HCT116 (cell line): ENCODE data around the gene ZCCHC24. TPM values are rescaled to one million over a fixed set of nuclear protein-coding genes. Genes with fewer than 3 reads are reported as not detected.

Experiments
- ATAC-seq: fragments of 200-7000 bp; cut with Tn5 transposase; 2 replicates; pipeline ENCODE4 v1.9.1; 2020; ENCODE audit warnings: mild to moderate bottlenecking, moderate library complexity
- BruUV-seq: library from RNA; stranded (reverse); fragments of 400-500 nt; replicated peaks from 2 replicates; lab custom pipeline; 2021; lab: Mats Ljungman, UMichigan
- CTCF ChIA-PET: fragments of 300-600 bp; sonication (Branson Sonifier 250); formaldehyde crosslinking; loops from one replicate; lab custom pipeline; 2021; ENCODE audit warnings: antibody characterized with exemption; lab: Charles Lee
- POLR2A ChIA-PET: fragments of 300-600, 350-600 bp; sonication (Branson Sonifier 250); formaldehyde crosslinking; loops from one replicate; lab custom pipeline; 2021; ENCODE audit warnings: antibody characterized with exemption; lab: Charles Lee
- RAD21 ChIA-PET, 2 experiments: fragments of 300-600 bp; sonication (Branson Sonifier 250); formaldehyde crosslinking; loops; one replicate each; lab custom pipeline; 2023; ENCODE audit warnings: low total read pairs in 2 of 2; ENCODE audit not compliant: uncharacterized antibody in 2 of 2, unreplicated experiment in 2 of 2, low non-redundant PET in 1 of 2; lab: Charles Lee
- DNase-seq: peaks from one replicate; pipeline ENCODE4 v3.0.0-alpha.2; 2010; ENCODE audit warnings: low read depth, low spot score
- H2AFZ ChIP-seq: fragments of 200-600 bp; shearing (Covaris generic), sonication (generic); 2 replicates; pipeline ENCODE4 v1.6.1; 2017; ENCODE audit warnings: low read depth, mixed run types, mixed read lengths, antibody characterized with exemption, low read length; ENCODE audit not compliant: poor library complexity, severe bottlenecking
- H3K27ac ChIP-seq: 2 replicates; pipeline ENCODE4 v1.5.1; 2012; ENCODE audit warnings: low read depth, low read length
- H3K27me3 ChIP-seq: fragments of 200-600 bp; sonication (generic); 2 replicates; pipeline ENCODE4 v1.6.1; 2016; ENCODE audit warnings: mixed run types, low read length, mixed read lengths; ENCODE audit not compliant: insufficient read depth
- H3K36me3 ChIP-seq, 2 experiments: fragments of 200-500 bp in 1 of 2; fragments of 200-600 bp in 1 of 2; sonication (Bioruptor generic) in 1 of 2; sonication (generic) in 1 of 2; 2 replicates each; pipeline versions ENCODE4 v1.5.1 to v1.6.1; 2014 to 2016; ENCODE audit warnings: low read length in 2 of 2, inconsistent platforms in 1 of 2, mixed read lengths in 1 of 2, mixed run types in 1 of 2; ENCODE audit not compliant: insufficient read depth in 2 of 2, control insufficient read depth in 1 of 2
- H3K4me1 ChIP-seq, 2 experiments: fragments of 200-600 bp in 1 of 2; sonication (generic) in 1 of 2; 2 replicates each; pipeline versions ENCODE4 v1.5.1 to v1.6.1; 2012 to 2017; ENCODE audit warnings: low read length in 2 of 2, inconsistent platforms in 1 of 2, mild to moderate bottlenecking in 1 of 2, mixed read lengths in 1 of 2, mixed run types in 1 of 2, moderate library complexity in 1 of 2; ENCODE audit not compliant: insufficient read depth in 2 of 2, control insufficient read depth in 1 of 2
- H3K4me2 ChIP-seq: fragments of 200-600 bp; sonication (generic); 2 replicates; pipeline ENCODE4 v1.6.1; 2017; ENCODE audit warnings: mixed run types, low read length, mixed read lengths
- H3K4me3 ChIP-seq, 2 experiments: fragments of 200-600 bp in 1 of 2; sonication (generic) in 1 of 2; replicated peaks in 1 of 2; 2 replicates each; pipeline ENCODE4 v1.5.1; 2011 to 2016; ENCODE audit warnings: low read length in 2 of 2, control low read depth in 1 of 2, low read depth in 1 of 2, mild to moderate bottlenecking in 1 of 2, mixed read lengths in 1 of 2, mixed run types in 1 of 2
- H3K79me2 ChIP-seq: fragments of 200-600 bp; sonication (generic); 2 replicates; pipeline ENCODE4 v1.6.1; 2017; ENCODE audit warnings: mild to moderate bottlenecking, mixed run types, low read length, moderate library complexity, mixed read lengths; ENCODE audit not compliant: insufficient read depth
- H3K9ac ChIP-seq: fragments of 200-600 bp; sonication (generic); 2 replicates; pipeline ENCODE4 v1.6.1; 2016; ENCODE audit warnings: low read length, mixed read lengths
- H3K9me2 ChIP-seq: fragments of 200-600 bp; sonication (generic), shearing (Covaris generic); 2 replicates; pipeline ENCODE4 v1.6.1; 2017; ENCODE audit warnings: mixed run types, mild to moderate bottlenecking, moderate library complexity; ENCODE audit not compliant: insufficient read depth
- H3K9me3 ChIP-seq, 2 experiments: fragments of 200-500 bp in 1 of 2; fragments of 200-600 bp in 1 of 2; sonication (Bioruptor generic) in 1 of 2; sonication (generic) in 1 of 2; 2 replicates each; pipeline ENCODE4 v1.6.1; 2014 to 2017; ENCODE audit warnings: low read length in 2 of 2, mixed read lengths in 2 of 2, inconsistent platforms in 1 of 2, low read depth in 1 of 2, mild to moderate bottlenecking in 1 of 2, mixed run types in 1 of 2, moderate library complexity in 1 of 2; ENCODE audit not compliant: control insufficient read depth in 1 of 2, insufficient read depth in 1 of 2
- H4K20me1 ChIP-seq: fragments of 200-600 bp; sonication (generic), shearing (Covaris generic); 2 replicates; pipeline ENCODE4 v1.6.1; 2017; ENCODE audit warnings: mixed run types, mild to moderate bottlenecking, moderate library complexity; ENCODE audit not compliant: insufficient read depth
- ATF3 ChIP-seq: IDR thresholded peaks from 2 replicates; pipeline ENCODE4 v1.6.1; 2012
- CBX3 ChIP-seq: IDR thresholded peaks from 2 replicates; pipeline ENCODE4 v1.6.1; 2012; ENCODE audit warnings: low read depth
- CEBPB ChIP-seq: IDR thresholded peaks from 2 replicates; pipeline ENCODE4 v1.6.1; 2012; ENCODE audit warnings: low read depth
- CTCF ChIP-seq, 3 experiments: fragments of 200-600 bp in 1 of 3; sonication (generic) in 1 of 3; IDR thresholded peaks in 2 of 3; conservative IDR thresholded peaks in 1 of 3; 2 replicates each; pipeline ENCODE4 v1.5.1; 2012 to 2017; ENCODE audit warnings: low read depth in 2 of 3, low read length in 2 of 3, antibody characterized with exemption in 1 of 3, borderline replicate concordance in 1 of 3, control low read depth in 1 of 3, mild to moderate bottlenecking in 1 of 3, mixed read lengths in 1 of 3, mixed run types in 1 of 3, moderate library complexity in 1 of 3; ENCODE audit not compliant: insufficient read depth in 1 of 3
- EGR1 ChIP-seq: IDR thresholded peaks from 2 replicates; pipeline ENCODE4 v1.6.1; 2012; ENCODE audit warnings: low read depth
- EZH2 ChIP-seq: fragments of 200-600 bp; sonication (generic); IDR thresholded peaks from 2 replicates; pipeline ENCODE4 v1.6.1; 2017; ENCODE audit warnings: antibody characterized with exemption, mixed run types
- EZH2phosphoT487 ChIP-seq: fragments of 200-600 bp; IDR thresholded peaks from 2 replicates; pipeline ENCODE4 v1.6.1; 2018; ENCODE audit warnings: antibody characterized with exemption, borderline replicate concordance
- FOSL1 ChIP-seq: IDR thresholded peaks from 2 replicates; pipeline ENCODE4 v1.6.1; 2012; ENCODE audit warnings: low read depth
- JUND ChIP-seq: IDR thresholded peaks from 2 replicates; pipeline ENCODE4 v1.6.1; 2012
- POLR2A ChIP-seq: IDR thresholded peaks from 2 replicates; pipeline ENCODE4 v1.7.0; 2011; ENCODE audit warnings: borderline replicate concordance; ENCODE audit not compliant: insufficient read depth, insufficient read length; ENCODE audit errors: extremely low read depth
- POLR2AphosphoS5 ChIP-seq: IDR thresholded peaks from 2 replicates; pipeline ENCODE4 v1.6.1; 2011; ENCODE audit warnings: mild to moderate bottlenecking, low read depth, low read length, moderate library complexity
- RAD21 ChIP-seq: IDR thresholded peaks from 2 replicates; pipeline ENCODE4 v1.6.1; 2012; ENCODE audit warnings: low read depth, mild to moderate bottlenecking
- SIN3A ChIP-seq: IDR thresholded peaks from 2 replicates; pipeline ENCODE4 v1.6.1; 2012; ENCODE audit warnings: low read depth
- SRF ChIP-seq: IDR thresholded peaks from 2 replicates; pipeline ENCODE4 v1.6.1; 2012; ENCODE audit warnings: low read depth
- TCF7L2 ChIP-seq: IDR thresholded peaks from 2 replicates; pipeline ENCODE4 v1.7.0; 2011; ENCODE audit warnings: borderline replicate concordance, inconsistent platforms; ENCODE audit not compliant: insufficient read depth, insufficient read length; ENCODE audit errors: extremely low read depth
- ZBTB33 ChIP-seq: IDR thresholded peaks from 2 replicates; pipeline ENCODE4 v1.6.1; 2011; ENCODE audit warnings: mild to moderate bottlenecking, low read length, moderate library complexity; ENCODE audit not compliant: insufficient replicate concordance; ENCODE audit errors: extremely low read depth
- ZFX ChIP-seq: fragments of 450-650 bp; IDR thresholded peaks from 2 replicates; pipeline ENCODE4 v1.6.1; 2017
- ZNF274 ChIP-seq: fragments of 200-500 bp; sonication (Bioruptor generic); IDR thresholded peaks from 2 replicates; pipeline ENCODE4 v1.6.1; 2014; ENCODE audit warnings: mild to moderate bottlenecking, low read depth, low read length, inconsistent platforms
- intact Hi-C: fragments of 100-400 bp; cut with micrococcal nuclease; formaldehyde crosslinking; loops from 2 replicates; pipeline ENCODE4 v1.10.0; 2022
- total RNA-seq: library from RNA; stranded (reverse); gene quantifications from one replicate; pipeline ENCODE4 v1.2.1, GENCODE V29; 2021; ENCODE audit not compliant: unreplicated experiment
- TF ChIP-seq, protein P1 (sequence below): IDR thresholded peaks from 2 replicates; pipeline ENCODE4 v1.6.1; 2012
- TF ChIP-seq, protein P2 (sequence below): IDR thresholded peaks from 2 replicates; pipeline ENCODE4 v1.6.1; 2012; ENCODE audit warnings: low read depth

The ZCCHC24 gene
- total RNA-seq, 1 experiment from 2014 or later, result 7.0 TPM

DNA sequence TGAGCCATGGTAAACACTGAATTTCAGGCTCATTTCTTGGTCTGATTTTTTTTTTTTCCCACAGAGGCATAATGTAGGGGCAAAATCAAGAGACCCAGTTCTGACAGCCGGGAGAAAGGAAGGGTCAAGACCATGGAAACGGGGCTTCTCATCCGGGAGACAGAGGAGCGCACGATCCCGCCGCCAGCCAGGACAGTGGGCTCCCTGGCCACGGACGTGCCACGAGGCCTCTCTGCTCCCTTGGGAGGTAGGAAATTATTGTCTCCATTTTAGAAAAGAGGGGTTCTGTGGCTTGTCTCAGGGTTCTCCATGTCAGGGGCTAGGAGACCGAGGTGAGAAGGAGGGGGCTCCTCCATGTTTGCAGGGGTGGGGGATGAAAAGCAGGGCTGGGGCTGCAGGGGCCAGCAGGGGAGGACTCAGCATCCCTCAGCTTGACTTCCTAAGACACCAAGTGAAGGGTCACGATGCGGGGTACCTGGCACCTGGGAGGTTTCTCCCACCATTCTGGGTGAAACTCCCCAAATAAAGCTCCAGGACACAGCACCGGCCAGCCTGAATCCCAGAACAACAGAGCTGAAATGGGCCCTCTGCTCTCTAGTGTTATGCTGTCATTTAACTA, 60.5 kb downstream of the ZCCHC24 start:
- Histone ChIP-seq H3K9me3 (no peaks in the 10 kb centered on the region), H3K4me3 (no peak overlapping the region), H3K4me2 (no peak overlapping the region), H4K20me1 (no peaks in the 10 kb centered on the region), H3K9ac (no peak overlapping the region), H3K27me3 (no peaks in the 10 kb centered on the region), H3K27ac (no peak overlapping the region), H3K9me2 (no peaks in the 10 kb centered on the region), H2AFZ (no peak overlapping the region), H3K36me3 (no peaks in the 10 kb centered on the region), H3K4me1 (no peaks in the 10 kb centered on the region), H3K79me2 (no peaks in the 10 kb centered on the region)
- no TSS peak for BruUV-seq
- ChIA-PET RAD21 (no interaction called here), POLR2A (interaction anchor here (0.6 kb wide), 1 partner anchor 19 kb away, joined by 4 read pairs; no protein-coding TSS in a partner anchor), CTCF (interaction anchor here (0.9 to 1.3 kb wide), 2 partner anchors 10 to 11 kb away, joined by 3 to 6 read pairs; no protein-coding TSS in a partner anchor)
- ATAC-seq (no peak), DNase-seq (no peak)
- no peak for TF ChIP-seq EZH2
- no peak for TF ChIP-seq FOSL1
- TF ChIP-seq, protein P1, sequence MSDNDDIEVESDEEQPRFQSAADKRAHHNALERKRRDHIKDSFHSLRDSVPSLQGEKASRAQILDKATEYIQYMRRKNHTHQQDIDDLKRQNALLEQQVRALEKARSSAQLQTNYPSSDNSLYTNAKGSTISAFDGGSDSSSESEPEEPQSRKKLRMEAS, result no peak
- TF ChIP-seq EZH2phosphoT487, result no peak
- no peak for TF ChIP-seq CBX3
- TF ChIP-seq POLR2AphosphoS5, result no peak
- TF ChIP-seq ZFX, result no peak
- TF ChIP-seq TCF7L2, result no peak
- no peak for TF ChIP-seq ZBTB33
- TF ChIP-seq ATF3, result no peak
- no peak for TF ChIP-seq SIN3A
- TF ChIP-seq EGR1, result no peak
- no peak for TF ChIP-seq RAD21
- TF ChIP-seq, protein P2, sequence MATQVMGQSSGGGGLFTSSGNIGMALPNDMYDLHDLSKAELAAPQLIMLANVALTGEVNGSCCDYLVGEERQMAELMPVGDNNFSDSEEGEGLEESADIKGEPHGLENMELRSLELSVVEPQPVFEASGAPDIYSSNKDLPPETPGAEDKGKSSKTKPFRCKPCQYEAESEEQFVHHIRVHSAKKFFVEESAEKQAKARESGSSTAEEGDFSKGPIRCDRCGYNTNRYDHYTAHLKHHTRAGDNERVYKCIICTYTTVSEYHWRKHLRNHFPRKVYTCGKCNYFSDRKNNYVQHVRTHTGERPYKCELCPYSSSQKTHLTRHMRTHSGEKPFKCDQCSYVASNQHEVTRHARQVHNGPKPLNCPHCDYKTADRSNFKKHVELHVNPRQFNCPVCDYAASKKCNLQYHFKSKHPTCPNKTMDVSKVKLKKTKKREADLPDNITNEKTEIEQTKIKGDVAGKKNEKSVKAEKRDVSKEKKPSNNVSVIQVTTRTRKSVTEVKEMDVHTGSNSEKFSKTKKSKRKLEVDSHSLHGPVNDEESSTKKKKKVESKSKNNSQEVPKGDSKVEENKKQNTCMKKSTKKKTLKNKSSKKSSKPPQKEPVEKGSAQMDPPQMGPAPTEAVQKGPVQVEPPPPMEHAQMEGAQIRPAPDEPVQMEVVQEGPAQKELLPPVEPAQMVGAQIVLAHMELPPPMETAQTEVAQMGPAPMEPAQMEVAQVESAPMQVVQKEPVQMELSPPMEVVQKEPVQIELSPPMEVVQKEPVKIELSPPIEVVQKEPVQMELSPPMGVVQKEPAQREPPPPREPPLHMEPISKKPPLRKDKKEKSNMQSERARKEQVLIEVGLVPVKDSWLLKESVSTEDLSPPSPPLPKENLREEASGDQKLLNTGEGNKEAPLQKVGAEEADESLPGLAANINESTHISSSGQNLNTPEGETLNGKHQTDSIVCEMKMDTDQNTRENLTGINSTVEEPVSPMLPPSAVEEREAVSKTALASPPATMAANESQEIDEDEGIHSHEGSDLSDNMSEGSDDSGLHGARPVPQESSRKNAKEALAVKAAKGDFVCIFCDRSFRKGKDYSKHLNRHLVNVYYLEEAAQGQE, result no peak
- TF ChIP-seq JUND, result no peak
- no peak for TF ChIP-seq CTCF (IDR thresholded peaks at IDR 0.05 in 2 of 3, conservative IDR thresholded peaks at IDR 0.05 in 1 of 3; ENCODE audit: borderline replicate concordance in 1 of 3, insufficient read depth in 1 of 3, low read depth in 2 of 3, low read length in 2 of 3)
- TF ChIP-seq POLR2A, result no peak
- TF ChIP-seq SRF, result no peak
- TF ChIP-seq CEBPB, result no peak
- TF ChIP-seq ZNF274, result no peak
- intact Hi-C loops, result no loop called here
